ENCODE data around the gene GALNT17.

Gene GALNT17

DNA sequence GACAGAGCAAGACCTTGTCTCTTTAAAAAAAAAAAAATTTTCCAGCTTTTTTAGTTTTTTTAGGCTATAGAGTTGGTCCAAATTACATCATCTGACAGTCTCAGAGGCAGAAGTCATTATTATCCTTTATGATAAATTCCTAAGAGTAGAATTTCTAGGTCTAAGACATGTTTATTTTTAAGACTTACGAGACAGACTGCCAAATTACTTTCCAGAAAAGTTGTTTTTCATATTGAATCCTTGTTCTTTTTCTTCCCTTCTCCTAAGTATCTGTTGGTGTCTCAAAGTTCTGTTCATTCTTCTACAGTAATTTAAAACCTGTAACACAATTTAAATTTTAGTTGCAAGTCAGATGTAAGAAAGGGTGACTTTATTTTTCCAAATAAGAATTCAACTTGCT is 421.4 kb downstream of the GALNT17 start:
- H3K4me3 ChIP-seq (ENCODE audit: low read depth, low read length), result no peak overlapping the region
- no peak for DNase-seq (ENCODE audit: low read depth)
- TF ChIP-seq CTCF (IDR thresholded peaks at IDR 0.05; ENCODE audit: control insufficient read depth, extremely low read depth, insufficient read depth), result no peak

DNA sequence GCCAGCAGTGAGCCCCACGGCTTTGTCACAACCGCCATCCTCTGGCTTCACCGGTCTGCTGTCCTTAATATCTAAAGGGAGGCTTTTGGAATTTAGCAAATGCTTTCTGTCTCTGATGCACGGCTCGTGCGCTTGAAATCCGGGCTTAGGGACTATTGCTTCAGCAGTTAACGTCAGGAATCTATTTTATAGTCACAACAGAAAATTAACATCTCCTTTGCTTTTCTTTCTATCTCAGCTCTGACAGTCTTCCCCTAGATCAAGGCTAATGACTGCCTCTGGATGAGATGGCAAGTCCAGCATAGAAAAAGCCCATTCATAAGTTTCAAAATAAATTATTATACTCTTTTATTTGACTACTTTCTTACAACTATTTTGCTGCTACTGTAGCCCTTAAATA is 423.8 kb downstream of the GALNT17 start:
- no peak overlapping the region for H3K4me3 ChIP-seq (ENCODE audit: low read depth, low read length)
- DNase-seq (ENCODE audit: low read depth), result no peak
- no peak for TF ChIP-seq CTCF (IDR thresholded peaks at IDR 0.05; ENCODE audit: control insufficient read depth, extremely low read depth, insufficient read depth)

DNA sequence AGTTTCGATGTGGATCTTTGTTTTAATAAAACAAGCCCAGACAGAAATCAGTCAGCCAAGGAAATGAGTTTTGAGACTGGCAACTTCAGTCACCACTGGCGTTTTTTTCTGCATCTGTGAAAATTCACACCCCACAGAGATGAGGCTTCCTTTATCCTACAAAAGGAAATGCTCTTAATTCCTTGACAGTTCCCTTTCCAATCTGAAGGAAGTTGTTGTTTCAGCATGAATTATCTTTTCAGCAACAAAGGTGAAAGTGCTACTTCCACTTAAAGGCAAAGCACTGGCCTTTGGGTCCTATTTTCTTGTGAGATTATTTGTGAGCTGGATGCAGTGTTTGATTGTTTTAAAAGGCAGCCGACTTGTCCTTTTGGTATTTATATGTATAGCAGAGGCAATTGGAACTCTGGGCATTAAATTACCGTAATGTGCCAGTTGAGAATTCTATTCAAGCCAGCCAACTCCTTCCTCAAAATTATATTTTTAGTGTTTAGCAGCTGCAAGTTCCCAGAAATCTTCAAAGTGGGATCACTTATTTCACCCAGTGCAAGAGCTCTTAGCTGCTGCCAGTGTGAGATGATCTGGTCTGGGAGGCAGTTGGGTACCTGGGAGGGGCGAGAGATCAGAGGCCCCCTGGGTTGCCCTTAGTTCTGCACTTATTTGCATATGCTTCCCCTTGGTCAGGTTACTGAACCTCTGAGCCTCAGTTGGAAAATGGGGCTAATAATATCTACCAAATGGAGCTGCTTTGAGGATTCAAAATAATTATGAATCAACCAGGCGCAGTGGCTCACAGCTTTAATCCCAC is 427.1 kb downstream of the GALNT17 start:
- DNase-seq (ENCODE audit: low read depth), result no peak
- H3K4me3 ChIP-seq (ENCODE audit: low read depth, low read length), result no peak overlapping the region
- no peak for TF ChIP-seq CTCF (IDR thresholded peaks at IDR 0.05; ENCODE audit: control insufficient read depth, extremely low read depth, insufficient read depth)

DNA sequence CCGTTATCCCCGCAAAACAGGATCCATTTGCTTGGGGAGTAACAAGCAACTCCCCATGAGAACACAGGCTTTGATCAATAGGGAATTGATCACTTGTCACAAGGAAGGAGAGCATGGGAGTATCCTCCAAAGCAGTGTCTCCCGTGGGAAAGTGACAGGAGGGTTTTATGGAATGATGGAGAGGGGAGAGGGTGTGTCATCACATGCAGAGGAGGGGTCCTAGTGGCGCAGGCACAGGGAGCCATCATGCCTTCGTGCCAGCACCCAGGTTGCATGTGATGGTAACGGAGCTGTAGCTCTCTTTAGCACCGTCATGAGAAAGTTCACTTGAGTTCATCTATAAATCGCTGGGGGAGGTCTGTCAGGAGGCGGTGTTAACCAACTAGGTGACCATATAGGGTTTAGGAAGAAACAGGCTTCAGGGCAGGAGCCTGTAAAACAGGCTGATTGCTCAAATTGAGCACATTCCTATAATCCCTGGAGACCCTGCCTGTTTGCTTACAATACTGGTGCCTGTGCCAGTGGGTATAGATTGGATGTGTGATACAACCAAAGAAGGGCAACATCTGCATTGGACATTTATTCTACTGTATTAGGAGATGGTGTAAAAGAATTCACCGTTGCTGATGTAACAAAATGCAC is 428.5 kb downstream of the GALNT17 start:
- no peak for DNase-seq (ENCODE audit: low read depth)
- TF ChIP-seq CTCF (IDR thresholded peaks at IDR 0.05; ENCODE audit: control insufficient read depth, extremely low read depth, insufficient read depth), result no peak
- H3K4me3 ChIP-seq (ENCODE audit: low read depth, low read length), result no peak overlapping the region

DNA sequence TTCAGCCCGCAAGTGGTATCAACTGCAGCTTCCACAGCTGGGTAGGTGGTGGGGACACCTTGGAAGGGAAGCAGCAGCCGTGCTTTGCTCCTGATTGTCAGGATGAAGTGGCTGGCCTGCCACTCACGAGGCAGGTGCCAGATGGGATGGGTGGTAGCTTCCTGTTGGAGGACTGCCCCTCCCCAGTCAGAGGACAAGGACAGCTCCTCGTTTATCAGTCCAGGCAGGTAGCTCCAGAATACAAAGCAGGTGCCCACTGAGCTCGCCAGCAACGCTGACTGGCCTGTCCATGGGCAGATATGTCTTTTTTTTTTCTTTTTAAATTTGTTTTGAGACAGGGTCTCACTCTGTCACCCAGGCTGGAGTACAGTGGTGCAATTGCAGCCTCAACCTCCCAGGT is 431.3 kb downstream of the GALNT17 start:
- H3K4me3 ChIP-seq (ENCODE audit: low read depth, low read length), result no peak overlapping the region
- DNase-seq (ENCODE audit: low read depth), result no peak
- TF ChIP-seq CTCF (IDR thresholded peaks at IDR 0.05; ENCODE audit: control insufficient read depth, extremely low read depth, insufficient read depth), result no peak

DNA sequence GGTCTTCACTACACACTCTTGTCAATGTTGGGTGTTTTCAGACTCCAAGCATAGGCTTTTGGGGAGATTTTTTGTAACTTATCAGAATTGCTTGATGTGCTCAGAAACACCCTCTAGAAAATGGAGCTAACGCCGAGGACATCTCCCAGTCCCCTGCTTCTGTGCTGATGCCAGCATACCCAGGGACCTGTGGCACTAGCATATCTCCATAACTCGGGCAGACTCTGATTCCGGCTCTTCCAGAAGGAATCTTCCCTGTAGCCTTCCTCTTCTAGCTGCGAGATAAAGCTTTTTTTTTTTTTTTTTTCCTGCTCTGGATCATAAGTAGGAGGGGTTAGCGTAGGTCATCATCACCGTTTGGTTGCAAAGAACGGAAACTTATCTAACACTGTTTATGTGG is 434.4 kb downstream of the GALNT17 start:
- no peak for TF ChIP-seq CTCF (IDR thresholded peaks at IDR 0.05; ENCODE audit: control insufficient read depth, extremely low read depth, insufficient read depth)
- no peak overlapping the region for H3K4me3 ChIP-seq (ENCODE audit: low read depth, low read length)
- DNase-seq (ENCODE audit: low read depth), result no peak

Data from LNCaP clone FGC (cell line).